WI38 (cell line): Measurements from ENCODE around the gene RCSD1.

Experiments used
- H3K4me3 ChIP-seq: 2 replicates; pipeline ENCODE4 v1.5.1; 2011; ENCODE audit warnings: low read depth, mild to moderate bottlenecking, control low read depth, low read length
- TF ChIP-seq, protein P1 (sequence below): IDR thresholded peaks from 2 replicates; pipeline ENCODE4 v1.5.1; 2012; ENCODE audit warnings: low read depth, mild to moderate bottlenecking, control low read depth, low read length

RCSD1 gene

DNA sequence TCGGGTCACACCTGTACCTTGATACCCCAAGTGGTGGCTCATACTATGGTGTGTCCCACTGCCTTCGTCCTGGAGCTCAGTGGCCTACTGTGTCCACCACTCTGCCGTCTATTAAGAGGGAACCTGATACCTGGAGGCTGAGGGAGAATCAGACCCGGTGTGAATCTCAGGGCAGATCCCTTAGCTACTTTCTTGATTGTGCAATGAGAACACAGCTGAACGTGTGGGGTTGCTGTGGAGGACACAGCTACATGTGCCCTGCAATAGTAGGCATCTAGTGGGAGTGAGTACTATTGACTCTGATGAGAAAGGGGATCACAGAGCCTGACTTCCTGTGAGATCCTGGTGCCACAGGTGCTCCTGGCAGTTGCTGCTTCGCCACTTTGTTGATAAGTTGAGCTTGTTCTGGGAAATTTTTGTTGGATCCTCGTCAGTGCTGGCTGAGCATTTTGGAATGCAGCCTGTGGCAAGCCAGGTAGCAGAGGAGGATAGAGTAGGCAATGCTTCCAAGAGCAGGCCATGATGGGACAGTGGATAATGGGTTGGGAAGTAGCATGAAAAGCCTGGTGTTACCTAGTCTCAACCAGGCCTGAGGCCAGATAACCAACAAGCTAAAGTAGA lies 63.5 kb downstream of the RCSD1 start:
- no peak overlapping the region for H3K4me3 ChIP-seq
- TF ChIP-seq, protein P1, sequence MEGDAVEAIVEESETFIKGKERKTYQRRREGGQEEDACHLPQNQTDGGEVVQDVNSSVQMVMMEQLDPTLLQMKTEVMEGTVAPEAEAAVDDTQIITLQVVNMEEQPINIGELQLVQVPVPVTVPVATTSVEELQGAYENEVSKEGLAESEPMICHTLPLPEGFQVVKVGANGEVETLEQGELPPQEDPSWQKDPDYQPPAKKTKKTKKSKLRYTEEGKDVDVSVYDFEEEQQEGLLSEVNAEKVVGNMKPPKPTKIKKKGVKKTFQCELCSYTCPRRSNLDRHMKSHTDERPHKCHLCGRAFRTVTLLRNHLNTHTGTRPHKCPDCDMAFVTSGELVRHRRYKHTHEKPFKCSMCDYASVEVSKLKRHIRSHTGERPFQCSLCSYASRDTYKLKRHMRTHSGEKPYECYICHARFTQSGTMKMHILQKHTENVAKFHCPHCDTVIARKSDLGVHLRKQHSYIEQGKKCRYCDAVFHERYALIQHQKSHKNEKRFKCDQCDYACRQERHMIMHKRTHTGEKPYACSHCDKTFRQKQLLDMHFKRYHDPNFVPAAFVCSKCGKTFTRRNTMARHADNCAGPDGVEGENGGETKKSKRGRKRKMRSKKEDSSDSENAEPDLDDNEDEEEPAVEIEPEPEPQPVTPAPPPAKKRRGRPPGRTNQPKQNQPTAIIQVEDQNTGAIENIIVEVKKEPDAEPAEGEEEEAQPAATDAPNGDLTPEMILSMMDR, result no peak

GRCh38 chr1:167694691-167695090 lies 64.7 kb downstream of the RCSD1 start:
- H3K4me3 ChIP-seq, result no peak overlapping the region
- TF ChIP-seq, protein P1, result no peak

DNA sequence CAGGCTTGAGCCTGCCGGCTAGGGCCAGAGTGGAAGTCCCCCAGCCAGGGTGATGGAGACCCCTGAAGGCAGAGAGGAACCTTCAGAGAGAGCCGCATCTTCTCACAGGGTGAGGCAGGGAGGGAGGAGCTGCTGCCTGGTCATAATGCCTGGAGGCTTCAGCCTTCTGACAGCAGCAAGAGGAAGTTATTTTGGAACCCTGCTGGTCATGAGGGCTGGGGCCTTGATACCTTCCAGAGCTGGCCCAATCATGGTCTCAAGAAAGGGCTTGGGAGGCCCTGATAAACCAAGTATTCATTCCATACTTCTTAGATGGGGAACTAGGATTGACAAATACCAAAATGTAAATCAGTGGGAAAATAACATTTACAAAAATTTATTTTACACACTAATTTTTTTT lies 65.1 kb downstream of the RCSD1 start:
- TF ChIP-seq, protein P1, result no peak
- H3K4me3 ChIP-seq, result no peak overlapping the region

DNA sequence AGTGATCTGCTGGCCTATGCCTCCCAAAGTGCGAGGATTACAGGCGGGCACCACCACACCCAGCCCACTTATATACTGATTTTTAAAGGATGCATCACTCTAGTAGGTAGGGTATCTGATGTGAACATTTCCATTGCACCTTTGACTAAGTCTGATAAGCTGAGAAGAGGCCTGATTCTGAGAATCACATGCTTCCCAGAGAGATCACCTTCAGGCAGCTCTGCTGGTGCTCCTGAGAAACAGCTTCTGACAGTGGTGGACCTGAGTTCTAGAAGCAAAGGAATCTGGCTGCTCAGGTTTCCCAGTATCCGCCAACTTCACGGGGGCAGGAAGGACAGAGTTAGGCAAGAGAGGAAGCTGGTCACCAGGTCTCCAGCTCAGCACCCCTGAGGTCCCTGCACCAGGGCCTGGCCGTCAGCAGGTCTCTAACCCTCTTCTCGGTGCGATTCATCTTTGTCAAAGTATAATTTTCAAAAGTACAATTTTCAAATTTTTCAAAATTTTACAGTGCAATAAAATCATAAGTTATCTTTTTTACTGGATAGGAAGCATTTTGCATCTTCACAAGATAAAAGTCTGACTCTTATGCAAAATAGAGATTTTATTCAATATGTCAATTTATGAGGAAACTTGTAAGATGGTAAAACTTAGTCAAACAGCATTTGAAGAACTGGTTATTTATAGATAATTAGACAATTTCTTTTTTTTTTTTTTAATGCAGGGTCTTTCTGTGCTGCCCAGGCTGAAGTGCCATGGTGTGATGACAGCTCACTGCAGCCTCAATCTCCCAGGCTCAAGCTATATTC lies 65.9 kb downstream of the RCSD1 start:
- H3K4me3 ChIP-seq, result no peak overlapping the region
- TF ChIP-seq, protein P1, result no peak

DNA sequence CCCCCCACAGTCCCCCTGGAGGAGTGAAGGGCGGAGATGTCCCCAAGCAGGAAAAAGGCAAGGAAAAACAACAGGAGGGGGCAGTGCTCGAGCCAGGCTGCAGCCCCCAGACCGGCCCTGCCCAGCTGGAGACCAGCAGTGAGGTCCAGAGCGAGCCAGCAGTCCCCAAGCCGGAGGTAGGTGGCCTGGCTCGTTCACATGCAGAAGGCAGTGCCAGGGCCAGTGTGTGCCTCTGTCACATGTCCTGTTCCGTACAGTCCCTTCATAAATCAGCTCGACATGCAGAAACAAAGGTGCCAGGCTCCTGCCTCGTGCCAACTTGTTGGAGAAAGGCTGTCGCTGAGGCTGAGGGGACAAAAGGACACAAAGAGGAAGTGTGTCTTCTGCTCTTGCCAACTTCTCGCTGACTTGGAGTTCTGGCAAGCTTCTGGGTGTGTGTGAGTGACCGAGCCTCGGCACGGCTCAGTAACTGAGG lies 67.7 kb downstream of the RCSD1 start:
- TF ChIP-seq, protein P1, result no peak
- no peak overlapping the region for H3K4me3 ChIP-seq

GRCh38 chr1:167698313-167698712 lies 68.3 kb downstream of the RCSD1 start:
- TF ChIP-seq, protein P1, result no peak
- H3K4me3 ChIP-seq, result no peak overlapping the region

DNA sequence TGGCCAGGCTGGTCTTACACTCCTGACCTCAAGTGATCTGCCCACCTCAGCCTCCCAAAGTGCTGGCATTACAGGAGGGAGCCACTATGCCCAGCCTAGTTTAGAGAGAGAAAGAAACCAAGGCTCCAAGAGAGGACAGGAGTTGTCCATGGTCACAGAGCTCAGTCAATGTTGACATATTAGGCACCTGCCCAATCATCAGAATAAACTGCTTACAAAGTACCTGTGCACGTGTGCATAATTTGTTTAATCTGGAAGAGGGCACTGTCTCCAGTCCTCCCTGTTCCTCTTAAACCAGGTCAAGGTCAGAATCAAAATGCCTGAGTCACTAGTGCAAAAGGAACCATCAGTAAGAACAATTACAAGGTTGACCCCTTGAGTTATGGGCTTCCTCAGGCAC lies 71.5 kb downstream of the RCSD1 start:
- H3K4me3 ChIP-seq, result no peak overlapping the region
- TF ChIP-seq, protein P1, result no peak
